WTC11 (cell line): ENCODE results near the gene MYOG. TPM values are rescaled to one million over a fixed set of nuclear protein-coding genes. Genes with fewer than 3 reads are reported as not detected.

Source experiments
- ATAC-seq: fragments of 200-7000 bp; cut with Tn5 transposase; 2 replicates; pipeline ENCODE4 v1.10.0; 2021; ENCODE audit warnings: mild to moderate bottlenecking, moderate library complexity
- CTCF ChIA-PET: fragments of 300-600 bp; sonication (Branson Sonifier 250); formaldehyde crosslinking; loops from one replicate; lab custom pipeline; 2021; ENCODE audit warnings: antibody characterized with exemption; lab: Charles Lee
- POLR2A ChIA-PET: fragments of 350-600 bp; sonication (Branson Sonifier 250); formaldehyde crosslinking; loops from one replicate; lab custom pipeline; 2021; ENCODE audit warnings: antibody characterized with exemption; lab: Charles Lee
- DNase-seq: peaks from one replicate; pipeline ENCODE4 v3.0.0; 2021; ENCODE audit warnings: low spot score
- H3K27ac Mint-ChIP-seq: 2 replicates; pipeline ENCODE4 v1.8.0; 2021; ENCODE audit warnings: mixed read lengths
- H3K27me3 Mint-ChIP-seq: 2 replicates; pipeline ENCODE4 v1.8.0; 2021; ENCODE audit warnings: low read depth, mild to moderate bottlenecking, moderate library complexity, mixed read lengths
- H3K36me3 Mint-ChIP-seq: 2 replicates; pipeline ENCODE4 v1.8.0; 2021; ENCODE audit warnings: mixed read lengths
- H3K4me1 Mint-ChIP-seq: 2 replicates; pipeline ENCODE4 v1.8.0; 2022; ENCODE audit warnings: mixed read lengths
- H3K4me3 Mint-ChIP-seq: 2 replicates; pipeline ENCODE4 v1.8.0; 2021; ENCODE audit warnings: mild to moderate bottlenecking, moderate library complexity, mixed read lengths
- H3K9me3 Mint-ChIP-seq: 2 replicates; pipeline ENCODE4 v1.8.0; 2021; ENCODE audit warnings: mixed read lengths
- CDX4 ChIP-seq: fragments of 250-450 bp; sonication (Bioruptor Pico); IDR thresholded peaks from 2 replicates; pipeline ENCODE4 v1.9.0; 2021; ENCODE audit warnings: moderate library complexity, mild to moderate bottlenecking, inconsistent platforms, borderline replicate concordance
- ELF4 ChIP-seq: sonication (generic); formaldehyde crosslinking; IDR thresholded peaks from 2 replicates; pipeline ENCODE4 v1.8.1; 2022; ENCODE audit warnings: low read depth, mild to moderate bottlenecking, moderate library complexity, missing genetic modification reagents
- EMX1 ChIP-seq: fragments of 250-450 bp; sonication (Bioruptor Pico); IDR thresholded peaks from 2 replicates; pipeline ENCODE4 v1.8.0; 2021; ENCODE audit warnings: mild to moderate bottlenecking
- ERG ChIP-seq: fragments of 250-450 bp; sonication (Bioruptor Pico); IDR thresholded peaks from 2 replicates; pipeline ENCODE4 v1.8.0; 2021; ENCODE audit warnings: mild to moderate bottlenecking
- FOXK1 ChIP-seq: sonication (generic); formaldehyde crosslinking; IDR thresholded peaks from 2 replicates; pipeline ENCODE4 v1.8.0; 2022; ENCODE audit warnings: mild to moderate bottlenecking, moderate library complexity, missing genetic modification reagents
- GTF2I ChIP-seq: fragments of 250-450 bp; sonication (Bioruptor Pico); conservative IDR thresholded peaks from 2 replicates; pipeline ENCODE4 v1.4.0; 2021; ENCODE audit warnings: mild to moderate bottlenecking
- HMGA2 ChIP-seq: fragments of 250-450 bp; sonication (Bioruptor Pico); IDR thresholded peaks from 2 replicates; pipeline ENCODE4 v1.4.0; 2021; ENCODE audit warnings: mild to moderate bottlenecking, moderate library complexity
- MYBL2 ChIP-seq: sonication (generic); formaldehyde crosslinking; IDR thresholded peaks from 2 replicates; pipeline ENCODE4 v1.8.1; 2023; ENCODE audit warnings: mild to moderate bottlenecking, moderate library complexity, missing genetic modification reagents
- NFATC4 ChIP-seq: fragments of 250-450 bp; sonication (Bioruptor Pico); IDR thresholded peaks from 2 replicates; pipeline ENCODE4 v1.9.0; 2021; ENCODE audit warnings: mild to moderate bottlenecking
- NR2C2 ChIP-seq: sonication (generic); formaldehyde crosslinking; IDR thresholded peaks from 2 replicates; pipeline ENCODE4 v1.8.0; 2022; ENCODE audit warnings: mild to moderate bottlenecking, missing genetic modification reagents
- NR3C1 ChIP-seq: sonication (generic); formaldehyde crosslinking; conservative IDR thresholded peaks from 2 replicates; pipeline ENCODE4 v1.8.1; 2023; ENCODE audit warnings: low read depth, mild to moderate bottlenecking, missing genetic modification reagents
- OVOL2 ChIP-seq: fragments of 250-450 bp; sonication (Bioruptor Pico); IDR thresholded peaks from 2 replicates; pipeline ENCODE4 v1.9.0; 2021; ENCODE audit warnings: mild to moderate bottlenecking, borderline replicate concordance
- TCF7 ChIP-seq: sonication (generic); formaldehyde crosslinking; IDR thresholded peaks from 2 replicates; pipeline ENCODE4 v1.8.0; 2022; ENCODE audit warnings: mild to moderate bottlenecking, low read depth, missing genetic modification reagents, moderate library complexity
- ZMAT4 ChIP-seq: fragments of 250-450 bp; sonication (Bioruptor Pico); IDR thresholded peaks from 2 replicates; pipeline ENCODE4 v1.9.0; 2021; ENCODE audit warnings: mild to moderate bottlenecking
- ZNF396 ChIP-seq: fragments of 250-450 bp; sonication (Bioruptor Pico); IDR thresholded peaks from 2 replicates; pipeline ENCODE4 v1.8.0; 2021; ENCODE audit warnings: mild to moderate bottlenecking, moderate library complexity, borderline replicate concordance
- total RNA-seq: library from RNA; stranded (reverse); gene quantifications from 3 replicates; pipeline ENCODE4 v1.2.3, GENCODE V29; 2021
- TF ChIP-seq, protein P1 (sequence below): fragments of 200-600 bp; IDR thresholded peaks from 2 replicates; pipeline ENCODE4 v1.8.0; 2022; ENCODE audit warnings: antibody characterized with exemption
- TF ChIP-seq, protein P2 (sequence below): sonication (generic); formaldehyde crosslinking; IDR thresholded peaks from 2 replicates; pipeline ENCODE4 v1.8.1; 2023; ENCODE audit warnings: mild to moderate bottlenecking, moderate library complexity, missing genetic modification reagents
- TF ChIP-seq, protein P3 (sequence below): sonication (generic); formaldehyde crosslinking; IDR thresholded peaks from 2 replicates; pipeline ENCODE4 v1.8.0; 2022; ENCODE audit warnings: mild to moderate bottlenecking, missing genetic modification reagents
- TF ChIP-seq, protein P4 (sequence below): sonication (generic); formaldehyde crosslinking; IDR thresholded peaks from 2 replicates; pipeline ENCODE4 v1.8.0; 2023; ENCODE audit warnings: mild to moderate bottlenecking, missing genetic modification reagents

Gene MYOG
- total RNA-seq, 1 experiment from 2014 or later: not detected

- H3K27me3 Mint-ChIP-seq: no peaks in the 10 kb centered on the region; the same call in 1 of the 2 replicates
- ChIA-PET CTCF (interaction anchor here (0.5 to 6.7 kb wide), 13 partner anchors 8 to 303 kb away, joined by 3 to 89 read pairs (median 6); partner anchors contain the start of genes ADORA1, MYOG and PPFIA4), POLR2A (no interaction called here)
- no peak overlapping the region for H3K27ac Mint-ChIP-seq
- H3K4me1 Mint-ChIP-seq: peaks cover 17% of the 10 kb centered on the region
- DNase-seq (no peak), ATAC-seq (no peak)
- TF ChIP-seq EMX1 (CRISPR knock-in tag) (no peak), NR2C2 (CRISPR knock-in tag) (no peak), GTF2I (CRISPR knock-in tag) (no peak), MYBL2 (CRISPR knock-in tag) (no peak), OVOL2 (CRISPR knock-in tag) (no peak), NR3C1 (CRISPR knock-in tag) (no peak), ELF4 (CRISPR knock-in tag) (no peak), ERG (CRISPR knock-in tag) (no peak), ZMAT4 (CRISPR knock-in tag) (no peak), ZNF396 (no peak), NFATC4 (CRISPR knock-in tag) (no peak), HMGA2 (no peak), CDX4 (CRISPR knock-in tag) (no peak), FOXK1 (CRISPR knock-in tag) (no peak), TCF7 (CRISPR knock-in tag) (no peak)
- TF ChIP-seq, protein P1, sequence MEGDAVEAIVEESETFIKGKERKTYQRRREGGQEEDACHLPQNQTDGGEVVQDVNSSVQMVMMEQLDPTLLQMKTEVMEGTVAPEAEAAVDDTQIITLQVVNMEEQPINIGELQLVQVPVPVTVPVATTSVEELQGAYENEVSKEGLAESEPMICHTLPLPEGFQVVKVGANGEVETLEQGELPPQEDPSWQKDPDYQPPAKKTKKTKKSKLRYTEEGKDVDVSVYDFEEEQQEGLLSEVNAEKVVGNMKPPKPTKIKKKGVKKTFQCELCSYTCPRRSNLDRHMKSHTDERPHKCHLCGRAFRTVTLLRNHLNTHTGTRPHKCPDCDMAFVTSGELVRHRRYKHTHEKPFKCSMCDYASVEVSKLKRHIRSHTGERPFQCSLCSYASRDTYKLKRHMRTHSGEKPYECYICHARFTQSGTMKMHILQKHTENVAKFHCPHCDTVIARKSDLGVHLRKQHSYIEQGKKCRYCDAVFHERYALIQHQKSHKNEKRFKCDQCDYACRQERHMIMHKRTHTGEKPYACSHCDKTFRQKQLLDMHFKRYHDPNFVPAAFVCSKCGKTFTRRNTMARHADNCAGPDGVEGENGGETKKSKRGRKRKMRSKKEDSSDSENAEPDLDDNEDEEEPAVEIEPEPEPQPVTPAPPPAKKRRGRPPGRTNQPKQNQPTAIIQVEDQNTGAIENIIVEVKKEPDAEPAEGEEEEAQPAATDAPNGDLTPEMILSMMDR: no peak
- TF ChIP-seq, protein P2, sequence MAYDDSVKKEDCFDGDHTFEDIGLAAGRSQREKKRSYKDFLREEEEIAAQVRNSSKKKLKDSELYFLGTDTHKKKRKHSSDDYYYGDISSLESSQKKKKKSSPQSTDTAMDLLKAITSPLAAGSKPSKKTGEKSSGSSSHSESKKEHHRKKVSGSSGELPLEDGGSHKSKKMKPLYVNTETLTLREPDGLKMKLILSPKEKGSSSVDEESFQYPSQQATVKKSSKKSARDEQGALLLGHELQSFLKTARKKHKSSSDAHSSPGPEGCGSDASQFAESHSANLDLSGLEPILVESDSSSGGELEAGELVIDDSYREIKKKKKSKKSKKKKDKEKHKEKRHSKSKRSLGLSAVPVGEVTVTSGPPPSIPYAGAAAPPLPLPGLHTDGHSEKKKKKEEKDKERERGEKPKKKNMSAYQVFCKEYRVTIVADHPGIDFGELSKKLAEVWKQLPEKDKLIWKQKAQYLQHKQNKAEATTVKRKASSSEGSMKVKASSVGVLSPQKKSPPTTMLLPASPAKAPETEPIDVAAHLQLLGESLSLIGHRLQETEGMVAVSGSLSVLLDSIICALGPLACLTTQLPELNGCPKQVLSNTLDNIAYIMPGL (CRISPR knock-in tag): no peak
- TF ChIP-seq, protein P3, sequence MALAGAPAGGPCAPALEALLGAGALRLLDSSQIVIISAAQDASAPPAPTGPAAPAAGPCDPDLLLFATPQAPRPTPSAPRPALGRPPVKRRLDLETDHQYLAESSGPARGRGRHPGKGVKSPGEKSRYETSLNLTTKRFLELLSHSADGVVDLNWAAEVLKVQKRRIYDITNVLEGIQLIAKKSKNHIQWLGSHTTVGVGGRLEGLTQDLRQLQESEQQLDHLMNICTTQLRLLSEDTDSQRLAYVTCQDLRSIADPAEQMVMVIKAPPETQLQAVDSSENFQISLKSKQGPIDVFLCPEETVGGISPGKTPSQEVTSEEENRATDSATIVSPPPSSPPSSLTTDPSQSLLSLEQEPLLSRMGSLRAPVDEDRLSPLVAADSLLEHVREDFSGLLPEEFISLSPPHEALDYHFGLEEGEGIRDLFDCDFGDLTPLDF: no peak
- TF ChIP-seq, protein P4, sequence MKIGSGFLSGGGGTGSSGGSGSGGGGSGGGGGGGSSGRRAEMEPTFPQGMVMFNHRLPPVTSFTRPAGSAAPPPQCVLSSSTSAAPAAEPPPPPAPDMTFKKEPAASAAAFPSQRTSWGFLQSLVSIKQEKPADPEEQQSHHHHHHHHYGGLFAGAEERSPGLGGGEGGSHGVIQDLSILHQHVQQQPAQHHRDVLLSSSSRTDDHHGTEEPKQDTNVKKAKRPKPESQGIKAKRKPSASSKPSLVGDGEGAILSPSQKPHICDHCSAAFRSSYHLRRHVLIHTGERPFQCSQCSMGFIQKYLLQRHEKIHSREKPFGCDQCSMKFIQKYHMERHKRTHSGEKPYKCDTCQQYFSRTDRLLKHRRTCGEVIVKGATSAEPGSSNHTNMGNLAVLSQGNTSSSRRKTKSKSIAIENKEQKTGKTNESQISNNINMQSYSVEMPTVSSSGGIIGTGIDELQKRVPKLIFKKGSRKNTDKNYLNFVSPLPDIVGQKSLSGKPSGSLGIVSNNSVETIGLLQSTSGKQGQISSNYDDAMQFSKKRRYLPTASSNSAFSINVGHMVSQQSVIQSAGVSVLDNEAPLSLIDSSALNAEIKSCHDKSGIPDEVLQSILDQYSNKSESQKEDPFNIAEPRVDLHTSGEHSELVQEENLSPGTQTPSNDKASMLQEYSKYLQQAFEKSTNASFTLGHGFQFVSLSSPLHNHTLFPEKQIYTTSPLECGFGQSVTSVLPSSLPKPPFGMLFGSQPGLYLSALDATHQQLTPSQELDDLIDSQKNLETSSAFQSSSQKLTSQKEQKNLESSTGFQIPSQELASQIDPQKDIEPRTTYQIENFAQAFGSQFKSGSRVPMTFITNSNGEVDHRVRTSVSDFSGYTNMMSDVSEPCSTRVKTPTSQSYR (CRISPR knock-in tag): no peak
- H3K9me3 Mint-ChIP-seq: no peaks in the 10 kb centered on the region
- H3K36me3 Mint-ChIP-seq: peaks cover 4% of the 10 kb centered on the region; the same call in 1 of the 2 replicates
- no peak overlapping the region for H3K4me3 Mint-ChIP-seq
Observed at GRCh38 chr1:203034422-203035110, 51.2 kb downstream of the MYOG start.
